Measurements from ENCODE around the gene HSF2BP.
"Not testable (repeated sequence)": the region's sequence is repeated elsewhere in the genome, so short reads cannot be mapped to it uniquely, and the experiment has no call there.

GRCh38 chr21:43680421-43680820 lies 21.1 kb upstream of the HSF2BP start:
- TF ChIP-seq, protein P1, sequence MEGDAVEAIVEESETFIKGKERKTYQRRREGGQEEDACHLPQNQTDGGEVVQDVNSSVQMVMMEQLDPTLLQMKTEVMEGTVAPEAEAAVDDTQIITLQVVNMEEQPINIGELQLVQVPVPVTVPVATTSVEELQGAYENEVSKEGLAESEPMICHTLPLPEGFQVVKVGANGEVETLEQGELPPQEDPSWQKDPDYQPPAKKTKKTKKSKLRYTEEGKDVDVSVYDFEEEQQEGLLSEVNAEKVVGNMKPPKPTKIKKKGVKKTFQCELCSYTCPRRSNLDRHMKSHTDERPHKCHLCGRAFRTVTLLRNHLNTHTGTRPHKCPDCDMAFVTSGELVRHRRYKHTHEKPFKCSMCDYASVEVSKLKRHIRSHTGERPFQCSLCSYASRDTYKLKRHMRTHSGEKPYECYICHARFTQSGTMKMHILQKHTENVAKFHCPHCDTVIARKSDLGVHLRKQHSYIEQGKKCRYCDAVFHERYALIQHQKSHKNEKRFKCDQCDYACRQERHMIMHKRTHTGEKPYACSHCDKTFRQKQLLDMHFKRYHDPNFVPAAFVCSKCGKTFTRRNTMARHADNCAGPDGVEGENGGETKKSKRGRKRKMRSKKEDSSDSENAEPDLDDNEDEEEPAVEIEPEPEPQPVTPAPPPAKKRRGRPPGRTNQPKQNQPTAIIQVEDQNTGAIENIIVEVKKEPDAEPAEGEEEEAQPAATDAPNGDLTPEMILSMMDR (IDR thresholded peaks at IDR 0.05): not testable (repeated sequence)
- TF ChIP-seq POLR2AphosphoS5, POLR2A (IDR thresholded peaks at IDR 0.05): not testable (repeated sequence)

All from breast epithelium (tissue), 3 donors.